Liver (tissue), 3 donors: ENCODE data around the gene UPK3A.

ENCODE experiments used
- EGR1 ChIP-seq, 2 donors: IDR thresholded peaks; 2 replicates each; pipeline ENCODE4 v1.6.1; 2016 to 2018; ENCODE audit warnings: antibody characterized with exemption in 2 of 2, low read depth in 2 of 2
- FOXA1 ChIP-seq: IDR thresholded peaks from 2 replicates; pipeline ENCODE4 v1.6.1; 2016; ENCODE audit warnings: antibody characterized with exemption
- RAD21 ChIP-seq, 2 donors: IDR thresholded peaks; 2 replicates each; pipeline ENCODE4 v1.6.1; 2016; ENCODE audit warnings: antibody characterized with exemption in 2 of 2, mild to moderate bottlenecking in 2 of 2
- RXRA ChIP-seq, 2 donors: IDR thresholded peaks; 2 replicates each; pipeline ENCODE4 v1.6.1; 2017 to 2018; ENCODE audit warnings: antibody characterized with exemption in 2 of 2, mild to moderate bottlenecking in 1 of 2
- SP1 ChIP-seq: IDR thresholded peaks from 2 replicates; pipeline ENCODE4 v1.6.1; 2018; ENCODE audit warnings: antibody characterized with exemption, mild to moderate bottlenecking
- TAF1 ChIP-seq: conservative IDR thresholded peaks from 2 replicates; pipeline ENCODE4 v1.6.1; 2016; ENCODE audit warnings: antibody characterized with exemption, mild to moderate bottlenecking
- YY1 ChIP-seq: IDR thresholded peaks from 2 replicates; pipeline ENCODE4 v1.6.1; 2016; ENCODE audit warnings: antibody characterized with exemption, mild to moderate bottlenecking
- TF ChIP-seq, protein P1 (sequence below): fragments of 150-350 bp; IDR thresholded peaks from 2 replicates; pipeline ENCODE4 v1.5.1; 2017; ENCODE audit warnings: improper control_type of control experiment, low read depth, low read length; ENCODE audit not compliant: missing input control
- TF ChIP-seq, protein P2 (sequence below): IDR thresholded peaks from 2 replicates; pipeline ENCODE4 v1.6.1; 2016; ENCODE audit warnings: antibody characterized with exemption, mild to moderate bottlenecking
- TF ChIP-seq, protein P3 (sequence below): IDR thresholded peaks from 2 replicates; pipeline ENCODE4 v1.6.1; 2016; ENCODE audit warnings: antibody characterized with exemption
- donor health status: healthy.
- donor health status: healthy.

DNA sequence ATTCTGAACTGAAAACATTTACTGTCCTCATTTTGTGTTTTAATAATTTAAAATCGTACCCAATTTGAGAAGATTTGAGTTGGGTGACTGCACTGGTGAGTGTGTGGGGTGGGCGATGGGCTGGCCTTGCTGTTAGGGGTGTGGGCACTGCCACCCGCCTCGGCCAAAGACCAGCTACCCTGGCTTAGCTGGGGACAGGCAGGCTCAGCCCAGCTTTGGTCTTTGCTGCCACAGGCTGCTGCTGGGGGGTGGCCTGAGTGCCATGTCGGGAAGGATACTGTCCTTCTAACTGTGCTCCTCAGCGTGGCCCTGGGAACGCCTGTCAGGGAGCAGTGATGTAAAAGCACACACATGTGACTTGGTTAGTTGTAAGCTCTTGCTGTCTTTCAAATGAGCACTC, 47.3 kb downstream of the UPK3A start:
- TF ChIP-seq TAF1 (no peak), SP1 (no peak), RXRA (IDR thresholded peaks at IDR 0.05) (no peak), RAD21 (IDR thresholded peaks at IDR 0.05) (no peak), FOXA1 (no peak), YY1 (no peak), EGR1 (IDR thresholded peaks at IDR 0.05; ENCODE audit: low read depth in 2 of 2) (no peak)
- TF ChIP-seq, protein P1, sequence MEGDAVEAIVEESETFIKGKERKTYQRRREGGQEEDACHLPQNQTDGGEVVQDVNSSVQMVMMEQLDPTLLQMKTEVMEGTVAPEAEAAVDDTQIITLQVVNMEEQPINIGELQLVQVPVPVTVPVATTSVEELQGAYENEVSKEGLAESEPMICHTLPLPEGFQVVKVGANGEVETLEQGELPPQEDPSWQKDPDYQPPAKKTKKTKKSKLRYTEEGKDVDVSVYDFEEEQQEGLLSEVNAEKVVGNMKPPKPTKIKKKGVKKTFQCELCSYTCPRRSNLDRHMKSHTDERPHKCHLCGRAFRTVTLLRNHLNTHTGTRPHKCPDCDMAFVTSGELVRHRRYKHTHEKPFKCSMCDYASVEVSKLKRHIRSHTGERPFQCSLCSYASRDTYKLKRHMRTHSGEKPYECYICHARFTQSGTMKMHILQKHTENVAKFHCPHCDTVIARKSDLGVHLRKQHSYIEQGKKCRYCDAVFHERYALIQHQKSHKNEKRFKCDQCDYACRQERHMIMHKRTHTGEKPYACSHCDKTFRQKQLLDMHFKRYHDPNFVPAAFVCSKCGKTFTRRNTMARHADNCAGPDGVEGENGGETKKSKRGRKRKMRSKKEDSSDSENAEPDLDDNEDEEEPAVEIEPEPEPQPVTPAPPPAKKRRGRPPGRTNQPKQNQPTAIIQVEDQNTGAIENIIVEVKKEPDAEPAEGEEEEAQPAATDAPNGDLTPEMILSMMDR, result no peak
- TF ChIP-seq, protein P2, sequence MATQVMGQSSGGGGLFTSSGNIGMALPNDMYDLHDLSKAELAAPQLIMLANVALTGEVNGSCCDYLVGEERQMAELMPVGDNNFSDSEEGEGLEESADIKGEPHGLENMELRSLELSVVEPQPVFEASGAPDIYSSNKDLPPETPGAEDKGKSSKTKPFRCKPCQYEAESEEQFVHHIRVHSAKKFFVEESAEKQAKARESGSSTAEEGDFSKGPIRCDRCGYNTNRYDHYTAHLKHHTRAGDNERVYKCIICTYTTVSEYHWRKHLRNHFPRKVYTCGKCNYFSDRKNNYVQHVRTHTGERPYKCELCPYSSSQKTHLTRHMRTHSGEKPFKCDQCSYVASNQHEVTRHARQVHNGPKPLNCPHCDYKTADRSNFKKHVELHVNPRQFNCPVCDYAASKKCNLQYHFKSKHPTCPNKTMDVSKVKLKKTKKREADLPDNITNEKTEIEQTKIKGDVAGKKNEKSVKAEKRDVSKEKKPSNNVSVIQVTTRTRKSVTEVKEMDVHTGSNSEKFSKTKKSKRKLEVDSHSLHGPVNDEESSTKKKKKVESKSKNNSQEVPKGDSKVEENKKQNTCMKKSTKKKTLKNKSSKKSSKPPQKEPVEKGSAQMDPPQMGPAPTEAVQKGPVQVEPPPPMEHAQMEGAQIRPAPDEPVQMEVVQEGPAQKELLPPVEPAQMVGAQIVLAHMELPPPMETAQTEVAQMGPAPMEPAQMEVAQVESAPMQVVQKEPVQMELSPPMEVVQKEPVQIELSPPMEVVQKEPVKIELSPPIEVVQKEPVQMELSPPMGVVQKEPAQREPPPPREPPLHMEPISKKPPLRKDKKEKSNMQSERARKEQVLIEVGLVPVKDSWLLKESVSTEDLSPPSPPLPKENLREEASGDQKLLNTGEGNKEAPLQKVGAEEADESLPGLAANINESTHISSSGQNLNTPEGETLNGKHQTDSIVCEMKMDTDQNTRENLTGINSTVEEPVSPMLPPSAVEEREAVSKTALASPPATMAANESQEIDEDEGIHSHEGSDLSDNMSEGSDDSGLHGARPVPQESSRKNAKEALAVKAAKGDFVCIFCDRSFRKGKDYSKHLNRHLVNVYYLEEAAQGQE, result no peak
- TF ChIP-seq, protein P3, sequence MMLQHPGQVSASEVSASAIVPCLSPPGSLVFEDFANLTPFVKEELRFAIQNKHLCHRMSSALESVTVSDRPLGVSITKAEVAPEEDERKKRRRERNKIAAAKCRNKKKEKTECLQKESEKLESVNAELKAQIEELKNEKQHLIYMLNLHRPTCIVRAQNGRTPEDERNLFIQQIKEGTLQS, result no peak
